ENCODE data around the gene SMAP1.

SMAP1 gene

GRCh38 chr6:70839286-70840266 is 171.9 kb downstream of the SMAP1 start:
- DNase-seq (ENCODE audit: low read depth in 1 of 2, low spot score in 1 of 2), result no peak

- no peak for DNase-seq (ENCODE audit: low read depth in 1 of 2, low spot score in 1 of 2)
These were observed 173.4 kb downstream of the SMAP1 start for GRCh38 chr6:70841112-70841511.

GRCh38 chr6:70842541-70842940 is 174.9 kb downstream of the SMAP1 start:
- DNase-seq (ENCODE audit: low read depth in 1 of 2, low spot score in 1 of 2), result no peak

GRCh38 chr6:70843328-70843918 is 175.7 kb downstream of the SMAP1 start:
- no peak for DNase-seq (ENCODE audit: low read depth in 1 of 2, low spot score in 1 of 2)

GRCh38 chr6:70844301-70844700 is 176.6 kb downstream of the SMAP1 start:
- DNase-seq (ENCODE audit: low read depth in 1 of 2, low spot score in 1 of 2), result no peak

GRCh38 chr6:70846207-70846835 is 178.6 kb downstream of the SMAP1 start:
- no peak for DNase-seq (ENCODE audit: low read depth in 1 of 2, low spot score in 1 of 2)

GRCh38 chr6:70847106-70848084 is 179.7 kb downstream of the SMAP1 start:
- DNase-seq (ENCODE audit: low read depth in 1 of 2, low spot score in 1 of 2), result no peak

- DNase-seq (ENCODE audit: low read depth in 1 of 2, low spot score in 1 of 2), result no peak
These were observed 181.8 kb downstream of the SMAP1 start for GRCh38 chr6:70849348-70850069.

- no peak for DNase-seq (ENCODE audit: low read depth in 1 of 2, low spot score in 1 of 2)
These were observed 185.1 kb downstream of the SMAP1 start for GRCh38 chr6:70852667-70853246.

GRCh38 chr6:70857387-70858077 is 189.8 kb downstream of the SMAP1 start:
- DNase-seq (ENCODE audit: low read depth in 1 of 2, low spot score in 1 of 2), result no peak

- DNase-seq (ENCODE audit: low read depth in 1 of 2, low spot score in 1 of 2), result no peak
These were observed 192.4 kb downstream of the SMAP1 start for GRCh38 chr6:70860045-70860444.

GRCh38 chr6:70860920-70861319 is 193.2 kb downstream of the SMAP1 start:
- no peak for DNase-seq (ENCODE audit: low read depth in 1 of 2, low spot score in 1 of 2)

GRCh38 chr6:70863343-70863742 is 195.7 kb downstream of the SMAP1 start:
- no peak for DNase-seq (ENCODE audit: low read depth in 1 of 2, low spot score in 1 of 2)

- no peak for DNase-seq (ENCODE audit: low read depth in 1 of 2, low spot score in 1 of 2)
These were observed 196.7 kb downstream of the SMAP1 start for GRCh38 chr6:70864401-70864800.

- DNase-seq (ENCODE audit: low read depth in 1 of 2, low spot score in 1 of 2), result no peak
These were observed 204.8 kb downstream of the SMAP1 start for GRCh38 chr6:70872469-70872868.

- DNase-seq (ENCODE audit: low read depth in 1 of 2, low spot score in 1 of 2), result no peak
These were observed 206.7 kb downstream of the SMAP1 start for GRCh38 chr6:70874181-70874913.

- no peak for DNase-seq (ENCODE audit: low read depth in 1 of 2, low spot score in 1 of 2)
These were observed 211.8 kb downstream of the SMAP1 start for GRCh38 chr6:70879496-70879895.

All from activated CD4-positive, alpha-beta T cell treated with anti-CD3 and anti-CD28 coated beads, Interleukin-2, amount 50 U/mL, for 24 hours (primary cell).